ENCODE measurements around the gene SAMD7. TPM values are rescaled to one million over a fixed set of nuclear protein-coding genes. Genes with fewer than 3 reads are reported as not detected.

Gene SAMD7
- not detected in 5 replicates for total RNA-seq (2022; extraction: Qiagen RNA extraction)

GRCh38 chr3:169911272-169911671 lies at the start of gene SAMD7:
Gene SAMD7 (plus strand): TSS chr3:169911572. CDS start chr3:169919499, 7,927 bp downstream.

GRCh38 chr3:169869484-169870220 lies 41.7 kb upstream of the SAMD7 start, which contains the start of gene LRRC31:
Gene LRRC31 (minus strand): TSS chr3:169869935. CDS start chr3:169869807, 128 bp downstream.

GRCh38 chr3:169966428-169966950 lies 55.1 kb downstream of the SAMD7 start, which contains the start of gene SEC62:
Gene SEC62 (plus strand): TSS chr3:169966807. CDS start chr3:169966823, 16 bp downstream.

Other genes starting within 250 kb of the SAMD7 start
- gene MECOM, start 247.9 kb upstream of the SAMD7 start, total RNA-seq (2022; extraction: Qiagen RNA extraction) = 0.01 to 0.06 TPM in 2 of 5 replicates, not detected in the others
- 0.24 to 0.77 TPM (median 0.41 TPM) in 3 of 5 replicates, not detected in the others for gene TERC, start 146.5 kb upstream of the SAMD7 start, total RNA-seq (2022; extraction: Qiagen RNA extraction)
- gene ACTRT3, start 142.0 kb upstream of the SAMD7 start, total RNA-seq (2022; extraction: Qiagen RNA extraction) = 2.6 to 3.3 TPM (median 3.1 TPM) in 5 replicates
- gene MYNN, start 138.2 kb upstream of the SAMD7 start, total RNA-seq (2022; extraction: Qiagen RNA extraction) = 8.3 to 12.3 TPM (median 9.5 TPM) in 5 replicates
- not detected in 5 replicates for gene LRRIQ4, start 98.7 kb upstream of the SAMD7 start, total RNA-seq (2022; extraction: Qiagen RNA extraction)
- not detected in 5 replicates for gene LRRC34, start 98.7 kb upstream of the SAMD7 start, total RNA-seq (2022; extraction: Qiagen RNA extraction)
- not detected in 5 replicates for gene LRRC31, start 41.6 kb upstream of the SAMD7 start, total RNA-seq (2022; extraction: Qiagen RNA extraction)
- 71.9 to 147 TPM (median 80.0 TPM) in 5 replicates for gene SEC62, start 55.2 kb downstream of the SAMD7 start, total RNA-seq (2022; extraction: Qiagen RNA extraction)
- 1.4 to 2.1 TPM (median 1.7 TPM) in 5 replicates for gene GPR160, start 126.4 kb downstream of the SAMD7 start, total RNA-seq (2022; extraction: Qiagen RNA extraction)

Data from A549 treated with AZD2906 at 1 μM for 4 hours (cell line).